Iris pigment epithelial cell (primary cell): ENCODE measurements around the gene SARM1.

Experiments used
- DNase-seq: peaks from one replicate; pipeline ENCODE4 v3.0.0-alpha.2; 2011; ENCODE audit warnings: low read depth

The SARM1 gene

GRCh38 chr17:28395968-28396367 is 24.5 kb downstream of the SARM1 start:
- no peak for DNase-seq

GRCh38 chr17:28396635-28397239 is 25.2 kb downstream of the SARM1 start:
- DNase-seq: no peak

GRCh38 chr17:28397275-28397674 is 25.8 kb downstream of the SARM1 start:
- no peak for DNase-seq

GRCh38 chr17:28397687-28398279 is 26.3 kb downstream of the SARM1 start:
- no peak for DNase-seq

- no peak for DNase-seq
These were observed 26.9 kb downstream of the SARM1 start for GRCh38 chr17:28398280-28398981.

- DNase-seq: no peak
These were observed 28.3 kb downstream of the SARM1 start for GRCh38 chr17:28399808-28400207.

- DNase-seq: no peak
These were observed 30.7 kb downstream of the SARM1 start for GRCh38 chr17:28402224-28402630.

- no peak for DNase-seq
These were observed 31.4 kb downstream of the SARM1 start for GRCh38 chr17:28402844-28403243.

GRCh38 chr17:28404007-28404406 is 32.5 kb downstream of the SARM1 start:
- no peak for DNase-seq

- DNase-seq: no peak
These were observed 32.9 kb downstream of the SARM1 start for GRCh38 chr17:28404461-28404811.

GRCh38 chr17:28404812-28405570 is 33.5 kb downstream of the SARM1 start:
- DNase-seq: no peak

- DNase-seq: peak; percentile 12
These were observed 34.4 kb downstream of the SARM1 start, which contains the start of gene SLC46A1 for GRCh38 chr17:28405632-28406472. Gene SLC46A1 (minus strand): TSS chr17:28406212. CDS start chr17:28406114, 98 bp downstream.

GRCh38 chr17:28406473-28406814 is 35.0 kb downstream of the SARM1 start:
- DNase-seq: peak; percentile 15

GRCh38 chr17:28407130-28407973 is 35.9 kb downstream of the SARM1 start:
- DNase-seq: no peak

GRCh38 chr17:28407974-28408306 is 36.4 kb downstream of the SARM1 start:
- DNase-seq: no peak

- no peak for DNase-seq
These were observed 40.6 kb downstream of the SARM1 start for GRCh38 chr17:28412099-28412498.

- no peak for DNase-seq
These were observed 42.3 kb downstream of the SARM1 start for GRCh38 chr17:28413804-28414203.

GRCh38 chr17:28415886-28416285 is 44.4 kb downstream of the SARM1 start:
- DNase-seq: no peak

GRCh38 chr17:28416703-28417311 is 45.3 kb downstream of the SARM1 start:
- DNase-seq: peak; percentile 71

GRCh38 chr17:28421787-28422305 is 50.4 kb downstream of the SARM1 start:
- DNase-seq: no peak
